Spleen (tissue), 11 donors: ENCODE measurements around the gene JADE1. TPM values are rescaled to one million over a fixed set of nuclear protein-coding genes. Genes with fewer than 3 reads are reported as not detected.

Experiments used
- DNase-seq: peaks from one replicate; pipeline ENCODE4 v3.0.0-alpha.2; 2020
- H3K27ac ChIP-seq, 8 donors: fragments of 200-600 bp; sonication (generic) in 7 of 8; 1 replicate in 4 of 8; 2 replicates in 4 of 8; pipeline versions ENCODE4 v1.5.0 to v1.8.0; 2016 to 2021; ENCODE audit warnings: inconsistent platforms in 4 of 8, mild to moderate bottlenecking in 4 of 8, moderate library complexity in 1 of 8
- H3K27me3 ChIP-seq, 7 donors: fragments of 200-600 bp; sonication (generic) in 6 of 7; replicated peaks in 1 of 7; 1 replicate in 4 of 7; 2 replicates in 3 of 7; pipeline versions ENCODE4 v1.5.0 to v1.8.0; 2016 to 2021; ENCODE audit warnings: inconsistent platforms in 3 of 7, mild to moderate bottlenecking in 1 of 7
- H3K36me3 ChIP-seq, 6 donors: fragments of 200-600 bp; sonication (generic) in 5 of 6; 1 replicate in 4 of 6; 2 replicates in 2 of 6; pipeline versions ENCODE4 v1.5.0 to v1.8.0; 2016 to 2021; ENCODE audit warnings: inconsistent platforms in 2 of 6
- H3K4me1 ChIP-seq, 6 donors: fragments of 200-600 bp; sonication (generic) in 5 of 6; 1 replicate in 3 of 6; 2 replicates in 3 of 6; pipeline versions ENCODE4 v1.5.0 to v1.8.0; 2016 to 2021; ENCODE audit warnings: inconsistent platforms in 3 of 6
- H3K4me3 ChIP-seq, 8 donors: fragments of 200-600 bp; sonication (generic) in 7 of 8; 1 replicate in 4 of 8; 2 replicates in 4 of 8; pipeline versions ENCODE4 v1.5.0 to v1.8.0; 2016 to 2021; ENCODE audit warnings: inconsistent platforms in 4 of 8, mild to moderate bottlenecking in 4 of 8, moderate library complexity in 2 of 8
- H3K9me3 ChIP-seq, 8 donors: fragments of 200-600 bp; sonication (generic) in 7 of 8; 1 replicate in 4 of 8; 2 replicates in 4 of 8; pipeline versions ENCODE4 v1.5.0 to v1.8.0; 2016 to 2021; ENCODE audit warnings: inconsistent platforms in 4 of 8
- CTCF ChIP-seq, 11 experiments: fragments of 200-600 bp in 7 of 11; fragments of 450-650 bp in 4 of 11; sonication (generic) in 4 of 11; IDR thresholded peaks in 8 of 11; conservative IDR thresholded peaks in 3 of 11; 1 replicate in 7 of 11; 2 replicates in 4 of 11; pipeline versions ENCODE4 v1.4.0 to v1.8.0; 2016 to 2021; ENCODE audit warnings: antibody characterized with exemption in 11 of 11, inconsistent platforms in 4 of 11, mild to moderate bottlenecking in 1 of 11
- POLR2A ChIP-seq, 3 donors: fragments of 450-650 bp; IDR thresholded peaks; one replicate each; pipeline ENCODE4 v1.5.1; 2017; ENCODE audit warnings: antibody characterized with exemption in 3 of 3, mild to moderate bottlenecking in 1 of 3
- POLR2AphosphoS5 ChIP-seq, 3 donors: sonication (generic); formaldehyde crosslinking; IDR thresholded peaks; one replicate each; pipeline ENCODE4 v1.5.1; 2017; ENCODE audit warnings: antibody characterized with exemption in 3 of 3
- WGBS, 5 donors: extraction: QIAGEN DNeasy Blood & Tissue Kit in 3 of 5; methylation state at CpG; one replicate each; pipeline versions ENCODE4 v1.1.5 to v1.1.7; 2013 to 2018; 5-methylcytosine and 5-hydroxymethylcytosine counted together
- intact Hi-C: fragments of 100-400 bp; cut with DNase I; formaldehyde crosslinking; loops from one replicate; pipeline ENCODE4 v1.15.0; 2023; ENCODE audit warnings: low total_unique reads
- polyA plus RNA-seq, 3 donors: library from polyadenylated mRNA; stranded (reverse); fragments of 200-250 nt; gene quantifications; one replicate each; pipeline ENCODE4 v1.2.1, GENCODE V29; 2013
- total RNA-seq, 7 donors: library from RNA; depleted of rRNA in 3 of 7; stranded (reverse); fragments of >200 nt in 3 of 7; fragmentation: NEBNext Ultra II Directional in 4 of 7; extraction: Animal tissue kit (Norgen Biotek cat#: 25700) in 4 of 7; gene quantifications; one replicate each; pipeline versions ENCODE4 v1.1.0 to v1.2.1, GENCODE V29; 2016 to 2021
- donor health status: healthy with polysubstance abuse.
- donor health status: DM: no; HTN: no; CAD: no; lungs with moderate emphysema.
- donor health status: DM: no; HTN: no; CAD: no.
- donor health status: Bipolar disorder and iron deficiency.
- donor health status: healthy.
- donor health status: DM: no; HTN: no; CAD: no.
- donor health status: DM: yes; HTN: yes; CAD: no.

Gene JADE1
- total and polyA plus RNA-seq, 10 donors: 8.1 to 37.0 (median 28.6) TPM

DNA sequence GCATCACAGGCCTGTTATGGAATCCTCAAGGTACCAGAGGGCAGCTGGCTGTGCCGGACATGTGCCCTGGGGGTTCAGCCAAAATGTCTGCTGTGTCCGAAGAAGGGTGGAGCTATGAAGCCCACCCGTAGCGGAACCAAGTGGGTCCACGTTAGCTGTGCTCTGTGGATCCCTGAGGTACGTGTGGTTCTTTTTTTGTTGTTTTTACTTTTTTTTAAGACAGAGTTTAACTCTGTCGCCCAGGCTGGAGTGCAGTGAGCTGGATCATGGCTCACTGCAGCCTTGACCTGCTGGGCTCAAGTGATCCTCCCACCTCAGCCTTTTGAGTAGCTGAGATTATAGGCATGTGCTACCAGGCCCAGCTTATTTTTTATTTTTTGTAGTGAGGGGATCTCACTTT, 46.1 kb downstream of the JADE1 start:
- intact Hi-C loops: no loop called here
- Histone ChIP-seq H3K27me3 (no peaks in the 10 kb centered on the region), H3K36me3 (peaks cover 5 to 100% (median 83%) of the 10 kb centered on the region in 6 donors), H3K4me3 (no peak overlapping the region), H3K9me3 (no peaks in the 10 kb centered on the region), H3K4me1 (peaks cover 0 to 49% (median 9%) of the 10 kb centered on the region in 6 donors), H3K27ac (no peak overlapping the region)
- DNase-seq: no peak
- WGBS, 5 donors: 91 to 96% (median 94%) methylated on average over 7 of the region's 7 CpGs
- TF ChIP-seq CTCF (IDR thresholded peaks at IDR 0.05 in 8 of 11, conservative IDR thresholded peaks at IDR 0.05 in 3 of 11): no peak
- no peak for TF ChIP-seq POLR2AphosphoS5 (IDR thresholded peaks at IDR 0.05)
- no peak for TF ChIP-seq POLR2A (IDR thresholded peaks at IDR 0.05)

- no peak for DNase-seq
- Histone ChIP-seq H3K36me3 (peaks cover 5 to 100% (median 82%) of the 10 kb centered on the region in 6 donors), H3K4me3 (no peak overlapping the region), H3K27me3 (no peaks in the 10 kb centered on the region), H3K4me1 (peaks cover 0 to 55% (median 11%) of the 10 kb centered on the region in 6 donors), H3K27ac (no peak overlapping the region), H3K9me3 (no peaks in the 10 kb centered on the region)
- no peak for TF ChIP-seq CTCF (IDR thresholded peaks at IDR 0.05 in 8 of 11, conservative IDR thresholded peaks at IDR 0.05 in 3 of 11)
- TF ChIP-seq POLR2AphosphoS5 (IDR thresholded peaks at IDR 0.05): no peak
- TF ChIP-seq POLR2A (IDR thresholded peaks at IDR 0.05): no peak
- intact Hi-C loops: no loop called here
- WGBS, 5 donors: 87 to 100% (median 89%) methylated on average over 2 of the region's 2 CpGs
Measured at GRCh38 chr4:128856246-128856645, 46.7 kb downstream of the JADE1 start.

- Histone ChIP-seq H3K27ac (no peak overlapping the region), H3K4me3 (no peak overlapping the region), H3K4me1 (peaks cover 18 to 71% (median 34%) of the 10 kb centered on the region in 6 donors), H3K27me3 (no peaks in the 10 kb centered on the region), H3K9me3 (no peaks in the 10 kb centered on the region), H3K36me3 (peaks cover 5 to 97% (median 64%) of the 10 kb centered on the region in 6 donors)
- TF ChIP-seq POLR2A (IDR thresholded peaks at IDR 0.05) (no peak), CTCF (IDR thresholded peaks at IDR 0.05 in 8 of 11, conservative IDR thresholded peaks at IDR 0.05 in 3 of 11) (no peak), POLR2AphosphoS5 (IDR thresholded peaks at IDR 0.05) (peak in 1 of 3 donors; percentile 36)
- 84 to 86% (median 86%) methylated on average over 18 of the region's 18 CpGs for WGBS, 5 donors
- no peak for DNase-seq
- intact Hi-C loops: no loop called here
Measured at GRCh38 chr4:128858879-128859671, 49.6 kb downstream of the JADE1 start.
